HCT116 (cell line): Measurements from ENCODE around the gene DNAJC5. TPM values are rescaled to one million over a fixed set of nuclear protein-coding genes. Genes with fewer than 3 reads are reported as not detected.
A peak's percentile ranks its signal among the peaks of the same experiment; 100 is the strongest.

ENCODE experiments used
- ATAC-seq: fragments of 200-7000 bp; cut with Tn5 transposase; 2 replicates; pipeline ENCODE4 v1.9.1; 2020; ENCODE audit warnings: mild to moderate bottlenecking, moderate library complexity
- BruUV-seq: library from RNA; stranded (reverse); fragments of 400-500 nt; replicated peaks from 2 replicates; lab custom pipeline; 2021; lab: Mats Ljungman, UMichigan
- CTCF ChIA-PET: fragments of 300-600 bp; sonication (Branson Sonifier 250); formaldehyde crosslinking; loops from one replicate; lab custom pipeline; 2021; ENCODE audit warnings: antibody characterized with exemption; lab: Charles Lee
- POLR2A ChIA-PET: fragments of 300-600, 350-600 bp; sonication (Branson Sonifier 250); formaldehyde crosslinking; loops from one replicate; lab custom pipeline; 2021; ENCODE audit warnings: antibody characterized with exemption; lab: Charles Lee
- RAD21 ChIA-PET, 2 experiments: fragments of 300-600 bp; sonication (Branson Sonifier 250); formaldehyde crosslinking; loops; one replicate each; lab custom pipeline; 2023; ENCODE audit warnings: low total read pairs in 2 of 2; ENCODE audit not compliant: uncharacterized antibody in 2 of 2, unreplicated experiment in 2 of 2, low non-redundant PET in 1 of 2; lab: Charles Lee
- DNase-seq: peaks from one replicate; pipeline ENCODE4 v3.0.0-alpha.2; 2010; ENCODE audit warnings: low read depth, low spot score
- H2AFZ ChIP-seq: fragments of 200-600 bp; shearing (Covaris generic), sonication (generic); 2 replicates; pipeline ENCODE4 v1.6.1; 2017; ENCODE audit warnings: low read depth, mixed run types, mixed read lengths, antibody characterized with exemption, low read length; ENCODE audit not compliant: poor library complexity, severe bottlenecking
- H3K27ac ChIP-seq: 2 replicates; pipeline ENCODE4 v1.5.1; 2012; ENCODE audit warnings: low read depth, low read length
- H3K27me3 ChIP-seq: fragments of 200-600 bp; sonication (generic); 2 replicates; pipeline ENCODE4 v1.6.1; 2016; ENCODE audit warnings: mixed run types, low read length, mixed read lengths; ENCODE audit not compliant: insufficient read depth
- H3K36me3 ChIP-seq, 2 experiments: fragments of 200-500 bp in 1 of 2; fragments of 200-600 bp in 1 of 2; sonication (Bioruptor generic) in 1 of 2; sonication (generic) in 1 of 2; 2 replicates each; pipeline versions ENCODE4 v1.5.1 to v1.6.1; 2014 to 2016; ENCODE audit warnings: low read length in 2 of 2, inconsistent platforms in 1 of 2, mixed read lengths in 1 of 2, mixed run types in 1 of 2; ENCODE audit not compliant: insufficient read depth in 2 of 2, control insufficient read depth in 1 of 2
- H3K4me1 ChIP-seq, 2 experiments: fragments of 200-600 bp in 1 of 2; sonication (generic) in 1 of 2; 2 replicates each; pipeline versions ENCODE4 v1.5.1 to v1.6.1; 2012 to 2017; ENCODE audit warnings: low read length in 2 of 2, inconsistent platforms in 1 of 2, mild to moderate bottlenecking in 1 of 2, mixed read lengths in 1 of 2, mixed run types in 1 of 2, moderate library complexity in 1 of 2; ENCODE audit not compliant: insufficient read depth in 2 of 2, control insufficient read depth in 1 of 2
- H3K4me2 ChIP-seq: fragments of 200-600 bp; sonication (generic); 2 replicates; pipeline ENCODE4 v1.6.1; 2017; ENCODE audit warnings: mixed run types, low read length, mixed read lengths
- H3K4me3 ChIP-seq, 2 experiments: fragments of 200-600 bp in 1 of 2; sonication (generic) in 1 of 2; replicated peaks in 1 of 2; 2 replicates each; pipeline ENCODE4 v1.5.1; 2011 to 2016; ENCODE audit warnings: low read length in 2 of 2, control low read depth in 1 of 2, low read depth in 1 of 2, mild to moderate bottlenecking in 1 of 2, mixed read lengths in 1 of 2, mixed run types in 1 of 2
- H3K79me2 ChIP-seq: fragments of 200-600 bp; sonication (generic); 2 replicates; pipeline ENCODE4 v1.6.1; 2017; ENCODE audit warnings: mild to moderate bottlenecking, mixed run types, low read length, moderate library complexity, mixed read lengths; ENCODE audit not compliant: insufficient read depth
- H3K9ac ChIP-seq: fragments of 200-600 bp; sonication (generic); 2 replicates; pipeline ENCODE4 v1.6.1; 2016; ENCODE audit warnings: low read length, mixed read lengths
- H3K9me2 ChIP-seq: fragments of 200-600 bp; sonication (generic), shearing (Covaris generic); 2 replicates; pipeline ENCODE4 v1.6.1; 2017; ENCODE audit warnings: mixed run types, mild to moderate bottlenecking, moderate library complexity; ENCODE audit not compliant: insufficient read depth
- H3K9me3 ChIP-seq, 2 experiments: fragments of 200-500 bp in 1 of 2; fragments of 200-600 bp in 1 of 2; sonication (Bioruptor generic) in 1 of 2; sonication (generic) in 1 of 2; 2 replicates each; pipeline ENCODE4 v1.6.1; 2014 to 2017; ENCODE audit warnings: low read length in 2 of 2, mixed read lengths in 2 of 2, inconsistent platforms in 1 of 2, low read depth in 1 of 2, mild to moderate bottlenecking in 1 of 2, mixed run types in 1 of 2, moderate library complexity in 1 of 2; ENCODE audit not compliant: control insufficient read depth in 1 of 2, insufficient read depth in 1 of 2
- H4K20me1 ChIP-seq: fragments of 200-600 bp; sonication (generic), shearing (Covaris generic); 2 replicates; pipeline ENCODE4 v1.6.1; 2017; ENCODE audit warnings: mixed run types, mild to moderate bottlenecking, moderate library complexity; ENCODE audit not compliant: insufficient read depth
- EGR1 ChIP-seq: IDR thresholded peaks from 2 replicates; pipeline ENCODE4 v1.6.1; 2012; ENCODE audit warnings: low read depth
- EZH2 ChIP-seq: fragments of 200-600 bp; sonication (generic); IDR thresholded peaks from 2 replicates; pipeline ENCODE4 v1.6.1; 2017; ENCODE audit warnings: antibody characterized with exemption, mixed run types
- EZH2phosphoT487 ChIP-seq: fragments of 200-600 bp; IDR thresholded peaks from 2 replicates; pipeline ENCODE4 v1.6.1; 2018; ENCODE audit warnings: antibody characterized with exemption, borderline replicate concordance
- POLR2A ChIP-seq: IDR thresholded peaks from 2 replicates; pipeline ENCODE4 v1.7.0; 2011; ENCODE audit warnings: borderline replicate concordance; ENCODE audit not compliant: insufficient read depth, insufficient read length; ENCODE audit errors: extremely low read depth
- POLR2AphosphoS5 ChIP-seq: IDR thresholded peaks from 2 replicates; pipeline ENCODE4 v1.6.1; 2011; ENCODE audit warnings: mild to moderate bottlenecking, low read depth, low read length, moderate library complexity
- SIN3A ChIP-seq: IDR thresholded peaks from 2 replicates; pipeline ENCODE4 v1.6.1; 2012; ENCODE audit warnings: low read depth
- SP1 ChIP-seq: IDR thresholded peaks from 2 replicates; pipeline ENCODE4 v1.6.1; 2012; ENCODE audit warnings: low read depth
- ZFX ChIP-seq: fragments of 450-650 bp; IDR thresholded peaks from 2 replicates; pipeline ENCODE4 v1.6.1; 2017
- ZNF274 ChIP-seq: fragments of 200-500 bp; sonication (Bioruptor generic); IDR thresholded peaks from 2 replicates; pipeline ENCODE4 v1.6.1; 2014; ENCODE audit warnings: mild to moderate bottlenecking, low read depth, low read length, inconsistent platforms
- intact Hi-C: fragments of 100-400 bp; cut with micrococcal nuclease; formaldehyde crosslinking; loops from 2 replicates; pipeline ENCODE4 v1.10.0; 2022
- total RNA-seq: library from RNA; stranded (reverse); gene quantifications from one replicate; pipeline ENCODE4 v1.2.1, GENCODE V29; 2021; ENCODE audit not compliant: unreplicated experiment
- TF ChIP-seq, protein P1 (sequence below): IDR thresholded peaks from 2 replicates; pipeline ENCODE4 v1.6.1; 2012
- TF ChIP-seq, protein P2 (sequence below): IDR thresholded peaks from 2 replicates; pipeline ENCODE4 v1.6.1; 2012; ENCODE audit warnings: low read depth
- TF ChIP-seq, protein P3 (sequence below), 3 experiments: fragments of 200-600 bp in 1 of 3; sonication (generic) in 1 of 3; IDR thresholded peaks in 2 of 3; conservative IDR thresholded peaks in 1 of 3; 2 replicates each; pipeline ENCODE4 v1.5.1; 2012 to 2017; ENCODE audit warnings: low read depth in 2 of 3, low read length in 2 of 3, antibody characterized with exemption in 1 of 3, borderline replicate concordance in 1 of 3, control low read depth in 1 of 3, mild to moderate bottlenecking in 1 of 3, mixed read lengths in 1 of 3, mixed run types in 1 of 3, moderate library complexity in 1 of 3; ENCODE audit not compliant: insufficient read depth in 1 of 3

Gene DNAJC5
- total RNA-seq, 1 experiment from 2014 or later: 38.3 TPM

DNA sequence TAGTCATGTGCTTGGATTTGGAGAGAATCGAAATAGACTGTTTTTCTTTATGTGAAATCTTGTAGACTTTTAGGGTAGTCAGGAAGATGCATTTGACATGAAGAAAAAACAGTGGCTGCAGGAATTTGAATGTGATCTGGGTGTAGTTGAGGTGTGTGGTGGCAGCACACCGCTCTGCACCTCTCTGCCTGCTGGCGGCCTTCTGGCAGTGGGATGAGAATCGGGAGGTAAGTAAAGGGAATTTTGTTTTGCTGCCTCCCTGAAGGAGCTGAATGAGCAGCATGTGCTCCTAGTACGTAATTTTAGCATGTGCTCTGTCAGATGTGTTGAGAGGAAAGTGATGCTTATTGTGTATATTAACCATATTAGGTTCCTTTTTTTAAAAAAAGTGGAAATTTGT, 26.7 kb upstream of the DNAJC5 start:
- H3K9ac ChIP-seq: no peak overlapping the region
- no peaks in the 10 kb centered on the region for H4K20me1 ChIP-seq
- CTCF ChIA-PET: no interaction called here
- ATAC-seq: no peak
- H3K4me1 ChIP-seq: peaks cover 11 to 16% of the 10 kb centered on the region in 2 experiments
- POLR2A ChIA-PET: no interaction called here
- TSS peak; percentile 20 for BruUV-seq
- H3K9me3 ChIP-seq: no peaks in the 10 kb centered on the region
- TF ChIP-seq SP1 (no peak), ZNF274 (no peak), EGR1 (no peak), EZH2 (no peak), SIN3A (no peak), POLR2A (no peak), ZFX (no peak), EZH2phosphoT487 (no peak), POLR2AphosphoS5 (no peak)
- TF ChIP-seq, protein P1, sequence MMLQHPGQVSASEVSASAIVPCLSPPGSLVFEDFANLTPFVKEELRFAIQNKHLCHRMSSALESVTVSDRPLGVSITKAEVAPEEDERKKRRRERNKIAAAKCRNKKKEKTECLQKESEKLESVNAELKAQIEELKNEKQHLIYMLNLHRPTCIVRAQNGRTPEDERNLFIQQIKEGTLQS: no peak
- TF ChIP-seq, protein P2, sequence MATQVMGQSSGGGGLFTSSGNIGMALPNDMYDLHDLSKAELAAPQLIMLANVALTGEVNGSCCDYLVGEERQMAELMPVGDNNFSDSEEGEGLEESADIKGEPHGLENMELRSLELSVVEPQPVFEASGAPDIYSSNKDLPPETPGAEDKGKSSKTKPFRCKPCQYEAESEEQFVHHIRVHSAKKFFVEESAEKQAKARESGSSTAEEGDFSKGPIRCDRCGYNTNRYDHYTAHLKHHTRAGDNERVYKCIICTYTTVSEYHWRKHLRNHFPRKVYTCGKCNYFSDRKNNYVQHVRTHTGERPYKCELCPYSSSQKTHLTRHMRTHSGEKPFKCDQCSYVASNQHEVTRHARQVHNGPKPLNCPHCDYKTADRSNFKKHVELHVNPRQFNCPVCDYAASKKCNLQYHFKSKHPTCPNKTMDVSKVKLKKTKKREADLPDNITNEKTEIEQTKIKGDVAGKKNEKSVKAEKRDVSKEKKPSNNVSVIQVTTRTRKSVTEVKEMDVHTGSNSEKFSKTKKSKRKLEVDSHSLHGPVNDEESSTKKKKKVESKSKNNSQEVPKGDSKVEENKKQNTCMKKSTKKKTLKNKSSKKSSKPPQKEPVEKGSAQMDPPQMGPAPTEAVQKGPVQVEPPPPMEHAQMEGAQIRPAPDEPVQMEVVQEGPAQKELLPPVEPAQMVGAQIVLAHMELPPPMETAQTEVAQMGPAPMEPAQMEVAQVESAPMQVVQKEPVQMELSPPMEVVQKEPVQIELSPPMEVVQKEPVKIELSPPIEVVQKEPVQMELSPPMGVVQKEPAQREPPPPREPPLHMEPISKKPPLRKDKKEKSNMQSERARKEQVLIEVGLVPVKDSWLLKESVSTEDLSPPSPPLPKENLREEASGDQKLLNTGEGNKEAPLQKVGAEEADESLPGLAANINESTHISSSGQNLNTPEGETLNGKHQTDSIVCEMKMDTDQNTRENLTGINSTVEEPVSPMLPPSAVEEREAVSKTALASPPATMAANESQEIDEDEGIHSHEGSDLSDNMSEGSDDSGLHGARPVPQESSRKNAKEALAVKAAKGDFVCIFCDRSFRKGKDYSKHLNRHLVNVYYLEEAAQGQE: no peak
- TF ChIP-seq, protein P3, sequence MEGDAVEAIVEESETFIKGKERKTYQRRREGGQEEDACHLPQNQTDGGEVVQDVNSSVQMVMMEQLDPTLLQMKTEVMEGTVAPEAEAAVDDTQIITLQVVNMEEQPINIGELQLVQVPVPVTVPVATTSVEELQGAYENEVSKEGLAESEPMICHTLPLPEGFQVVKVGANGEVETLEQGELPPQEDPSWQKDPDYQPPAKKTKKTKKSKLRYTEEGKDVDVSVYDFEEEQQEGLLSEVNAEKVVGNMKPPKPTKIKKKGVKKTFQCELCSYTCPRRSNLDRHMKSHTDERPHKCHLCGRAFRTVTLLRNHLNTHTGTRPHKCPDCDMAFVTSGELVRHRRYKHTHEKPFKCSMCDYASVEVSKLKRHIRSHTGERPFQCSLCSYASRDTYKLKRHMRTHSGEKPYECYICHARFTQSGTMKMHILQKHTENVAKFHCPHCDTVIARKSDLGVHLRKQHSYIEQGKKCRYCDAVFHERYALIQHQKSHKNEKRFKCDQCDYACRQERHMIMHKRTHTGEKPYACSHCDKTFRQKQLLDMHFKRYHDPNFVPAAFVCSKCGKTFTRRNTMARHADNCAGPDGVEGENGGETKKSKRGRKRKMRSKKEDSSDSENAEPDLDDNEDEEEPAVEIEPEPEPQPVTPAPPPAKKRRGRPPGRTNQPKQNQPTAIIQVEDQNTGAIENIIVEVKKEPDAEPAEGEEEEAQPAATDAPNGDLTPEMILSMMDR (IDR thresholded peaks at IDR 0.05 in 2 of 3, conservative IDR thresholded peaks at IDR 0.05 in 1 of 3; ENCODE audit: borderline replicate concordance in 1 of 3, insufficient read depth in 1 of 3, low read depth in 2 of 3, low read length in 2 of 3): no peak
- peaks cover 88% of the 10 kb centered on the region for H3K79me2 ChIP-seq
- peaks cover 23 to 34% of the 10 kb centered on the region in 2 experiments for H3K36me3 ChIP-seq
- no peak overlapping the region for H3K27ac ChIP-seq
- no peaks in the 10 kb centered on the region for H3K27me3 ChIP-seq
- no peaks in the 10 kb centered on the region for H3K9me2 ChIP-seq
- H3K4me2 ChIP-seq: no peak overlapping the region
- RAD21 ChIA-PET: no interaction called here
- no peak overlapping the region for H3K4me3 ChIP-seq
- intact Hi-C loops: loop anchor here (10.0 kb wide), 2 partner anchors 107 to 133 kb away; partner anchors contain the start of genes LIME1, SAMD10 and SLC2A4RG
- no peak for DNase-seq
- H2AFZ ChIP-seq: no peak overlapping the region
